Measurements from ENCODE around the gene DOCK8.
"Not testable (repeated sequence)": the region's sequence is repeated elsewhere in the genome, so short reads cannot be mapped to it uniquely, and the experiment has no call there.

DOCK8 gene

GRCh38 chr9:214648-215493, at the start of gene DOCK8:
Gene DOCK8, plus strand, starts transcription at chr9:214865. Its CDS starts 112 bp downstream, at chr9:214977.
- peak; percentile 85 for DNase-seq (ENCODE audit: low read depth, low spot score)

GRCh38 chr9:169757-170156, 44.9 kb upstream of the DOCK8 start:
- DNase-seq (ENCODE audit: low read depth, low spot score): not testable (repeated sequence)

GRCh38 chr9:178140-178825, 36.4 kb upstream of the DOCK8 start:
- not testable (repeated sequence) for DNase-seq (ENCODE audit: low read depth, low spot score)

- peak; percentile 84 for DNase-seq (ENCODE audit: low read depth, low spot score)
Observed at GRCh38 chr9:178970-179383, 35.7 kb upstream of the DOCK8 start, which contains the start of gene ZNG1A. Gene ZNG1A, minus strand, starts transcription at chr9:179056. Its CDS starts 87 bp downstream, at chr9:178969.

- not testable (repeated sequence) for DNase-seq (ENCODE audit: low read depth, low spot score)
Observed at GRCh38 chr9:199601-200000, 15.1 kb upstream of the DOCK8 start.

- DNase-seq (ENCODE audit: low read depth, low spot score): no peak
Observed at GRCh38 chr9:206481-206880, 8.2 kb upstream of the DOCK8 start.

GRCh38 chr9:209143-209758, 5.4 kb upstream of the DOCK8 start:
- no peak for DNase-seq (ENCODE audit: low read depth, low spot score)

GRCh38 chr9:211036-211435, 3.6 kb upstream of the DOCK8 start:
- DNase-seq (ENCODE audit: low read depth, low spot score): no peak

- DNase-seq (ENCODE audit: low read depth, low spot score): no peak
Observed at GRCh38 chr9:211557-211956, 3.1 kb upstream of the DOCK8 start.

GRCh38 chr9:212297-212696, 2.4 kb upstream of the DOCK8 start:
- no peak for DNase-seq (ENCODE audit: low read depth, low spot score)

GRCh38 chr9:213901-214300, 764 bp upstream of the DOCK8 start:
- not testable (repeated sequence) for DNase-seq (ENCODE audit: low read depth, low spot score)

GRCh38 chr9:214351-214647, 366 bp upstream of the DOCK8 start:
- no peak for DNase-seq (ENCODE audit: low read depth, low spot score)

GRCh38 chr9:215631-216155, 1.0 kb downstream of the DOCK8 start:
- no peak for DNase-seq (ENCODE audit: low read depth, low spot score)

- no peak for DNase-seq (ENCODE audit: low read depth, low spot score)
Observed at GRCh38 chr9:216866-217265, 2.2 kb downstream of the DOCK8 start.

- no peak for DNase-seq (ENCODE audit: low read depth, low spot score)
Observed at GRCh38 chr9:217950-218349, 3.3 kb downstream of the DOCK8 start.

GRCh38 chr9:219036-219435, 4.4 kb downstream of the DOCK8 start:
- not testable (repeated sequence) for DNase-seq (ENCODE audit: low read depth, low spot score)

GRCh38 chr9:219670-220365, 5.2 kb downstream of the DOCK8 start:
- DNase-seq (ENCODE audit: low read depth, low spot score): no peak

- no peak for DNase-seq (ENCODE audit: low read depth, low spot score)
Observed at GRCh38 chr9:221989-222776, 7.5 kb downstream of the DOCK8 start.

- no peak for DNase-seq (ENCODE audit: low read depth, low spot score)
Observed at GRCh38 chr9:223152-223551, 8.5 kb downstream of the DOCK8 start.

- DNase-seq (ENCODE audit: low read depth, low spot score): no peak
Observed at GRCh38 chr9:224026-224425, 9.4 kb downstream of the DOCK8 start.

Data from ELF-1 (cell line).